HepG2 (cell line): ENCODE data around the gene ART4.

ENCODE experiments used
- NPAS2 ChIP-seq: sonication (generic); formaldehyde crosslinking; IDR thresholded peaks from 2 replicates; pipeline ENCODE4 v1.8.0; 2022; ENCODE audit warnings: mild to moderate bottlenecking, missing genetic modification reagents, borderline replicate concordance
- PRDM10 ChIP-seq: sonication (generic); formaldehyde crosslinking; IDR thresholded peaks from 2 replicates; pipeline ENCODE4 v1.4.0; 2020; ENCODE audit warnings: low read depth, missing genetic modification reagents
- REST ChIP-seq, 2 experiments: IDR thresholded peaks; 2 replicates each; pipeline ENCODE4 v1.6.1; 2011 to 2012; ENCODE audit warnings: low read length in 2 of 2, borderline replicate concordance in 1 of 2, low read depth in 1 of 2, mild to moderate bottlenecking in 1 of 2, moderate library complexity in 1 of 2
- SP140L ChIP-seq: sonication (generic); formaldehyde crosslinking; IDR thresholded peaks from 2 replicates; pipeline ENCODE4 v1.4.0; 2020; ENCODE audit warnings: missing genetic modification reagents, borderline replicate concordance
- SUZ12 ChIP-seq: fragments of 150-350 bp; IDR thresholded peaks from 2 replicates; pipeline ENCODE4 v1.6.1; 2014; ENCODE audit warnings: low read depth, low read length
- ZNF12 ChIP-seq: sonication (generic); formaldehyde crosslinking; IDR thresholded peaks from 2 replicates; pipeline ENCODE4 v1.5.0; 2020; ENCODE audit warnings: missing genetic modification reagents
- ZNF841 ChIP-seq: sonication (generic); formaldehyde crosslinking; IDR thresholded peaks from 2 replicates; pipeline ENCODE4 v1.8.1; 2023; ENCODE audit warnings: missing genetic modification reagents, borderline replicate concordance
- ZSCAN29 ChIP-seq: sonication (generic); formaldehyde crosslinking; conservative IDR thresholded peaks from 2 replicates; pipeline ENCODE4 v1.4.0; 2020; ENCODE audit warnings: mild to moderate bottlenecking, missing genetic modification reagents
- TF ChIP-seq, protein P1 (sequence below): sonication (generic); formaldehyde crosslinking; IDR thresholded peaks from 2 replicates; pipeline ENCODE4 v1.5.0; 2020; ENCODE audit warnings: mild to moderate bottlenecking, missing genetic modification reagents, moderate library complexity

DNA sequence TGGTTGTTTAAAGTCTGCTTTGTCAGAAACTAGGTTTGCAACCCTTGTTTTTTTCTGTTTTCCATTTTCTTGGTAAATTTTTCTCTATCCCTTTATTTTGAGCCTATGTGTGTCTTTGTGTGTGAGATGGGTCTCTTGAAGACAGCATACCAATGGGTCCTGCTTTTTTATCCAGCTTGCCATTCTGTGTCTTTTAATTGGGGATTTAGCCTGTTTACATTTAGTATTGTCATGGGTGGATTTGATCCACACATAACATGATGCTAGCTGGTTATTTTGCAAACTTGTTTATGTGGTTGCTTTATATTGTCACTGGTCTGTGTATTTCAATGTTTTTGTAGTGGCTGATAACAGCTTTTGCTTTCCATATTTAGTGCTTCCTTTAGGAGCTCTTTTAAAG is 17.2 kb upstream of the ART4 start:
- no peak for TF ChIP-seq SP140L (CRISPR knock-in tag)
- TF ChIP-seq PRDM10 (CRISPR knock-in tag) = no peak
- TF ChIP-seq ZNF841 (CRISPR knock-in tag) = no peak
- TF ChIP-seq NPAS2 (CRISPR knock-in tag) = no peak
- TF ChIP-seq SUZ12 = no peak
- TF ChIP-seq REST (IDR thresholded peaks at IDR 0.05; ENCODE audit: borderline replicate concordance in 1 of 2, low read depth in 1 of 2, low read length in 2 of 2) = no peak
- no peak for TF ChIP-seq ZNF12
- TF ChIP-seq, protein P1, sequence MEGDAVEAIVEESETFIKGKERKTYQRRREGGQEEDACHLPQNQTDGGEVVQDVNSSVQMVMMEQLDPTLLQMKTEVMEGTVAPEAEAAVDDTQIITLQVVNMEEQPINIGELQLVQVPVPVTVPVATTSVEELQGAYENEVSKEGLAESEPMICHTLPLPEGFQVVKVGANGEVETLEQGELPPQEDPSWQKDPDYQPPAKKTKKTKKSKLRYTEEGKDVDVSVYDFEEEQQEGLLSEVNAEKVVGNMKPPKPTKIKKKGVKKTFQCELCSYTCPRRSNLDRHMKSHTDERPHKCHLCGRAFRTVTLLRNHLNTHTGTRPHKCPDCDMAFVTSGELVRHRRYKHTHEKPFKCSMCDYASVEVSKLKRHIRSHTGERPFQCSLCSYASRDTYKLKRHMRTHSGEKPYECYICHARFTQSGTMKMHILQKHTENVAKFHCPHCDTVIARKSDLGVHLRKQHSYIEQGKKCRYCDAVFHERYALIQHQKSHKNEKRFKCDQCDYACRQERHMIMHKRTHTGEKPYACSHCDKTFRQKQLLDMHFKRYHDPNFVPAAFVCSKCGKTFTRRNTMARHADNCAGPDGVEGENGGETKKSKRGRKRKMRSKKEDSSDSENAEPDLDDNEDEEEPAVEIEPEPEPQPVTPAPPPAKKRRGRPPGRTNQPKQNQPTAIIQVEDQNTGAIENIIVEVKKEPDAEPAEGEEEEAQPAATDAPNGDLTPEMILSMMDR (CRISPR knock-in tag) = no peak
- no peak for TF ChIP-seq ZSCAN29 (CRISPR knock-in tag)
